GM23248 (cell line): ENCODE measurements around the gene CNOT9. TPM values are rescaled to one million over a fixed set of nuclear protein-coding genes. Genes with fewer than 3 reads are reported as not detected.

Experiments
- DNase-seq: peaks from one replicate; pipeline ENCODE4 v3.0.0-alpha.2; 2015
- H2AFZ ChIP-seq: fragments of 200-600 bp; sonication (generic); 2 replicates; pipeline ENCODE4 v1.6.1; 2016; ENCODE audit warnings: antibody characterized with exemption
- H3F3A ChIP-seq: fragments of 200-600 bp; sonication (generic); 2 replicates; pipeline ENCODE4 v1.6.1; 2016; ENCODE audit warnings: mild to moderate bottlenecking, antibody characterized with exemption, mixed run types; ENCODE audit not compliant: insufficient read depth
- H3K27ac ChIP-seq: fragments of 200-600 bp; sonication (generic); 2 replicates; pipeline ENCODE4 v1.5.1; 2016; ENCODE audit warnings: mild to moderate bottlenecking
- H3K27me3 ChIP-seq: fragments of 200-600 bp; sonication (generic); replicated peaks from 2 replicates; pipeline ENCODE4 v1.6.1; 2016; ENCODE audit warnings: mild to moderate bottlenecking; ENCODE audit not compliant: insufficient read depth
- H3K36me3 ChIP-seq: fragments of 200-600 bp; sonication (generic); 2 replicates; pipeline ENCODE4 v1.6.1; 2016; ENCODE audit warnings: low read depth, mild to moderate bottlenecking
- H3K4me1 ChIP-seq: fragments of 200-600 bp; sonication (generic); 2 replicates; pipeline ENCODE4 v1.6.1; 2016; ENCODE audit warnings: mild to moderate bottlenecking; ENCODE audit not compliant: insufficient read depth
- H3K4me2 ChIP-seq: fragments of 200-600 bp; sonication (generic); one replicate; pipeline ENCODE4 v1.6.1; 2016; ENCODE audit warnings: mild to moderate bottlenecking; ENCODE audit not compliant: unreplicated experiment
- H3K4me3 ChIP-seq: fragments of 200-600 bp; sonication (generic); 2 replicates; pipeline ENCODE4 v1.5.1; 2016; ENCODE audit warnings: mild to moderate bottlenecking
- H3K79me2 ChIP-seq: fragments of 200-600 bp; sonication (generic); 2 replicates; pipeline ENCODE4 v1.6.1; 2016; ENCODE audit warnings: mild to moderate bottlenecking; ENCODE audit not compliant: insufficient read depth
- H3K9ac ChIP-seq: fragments of 200-600 bp; sonication (generic); 2 replicates; pipeline ENCODE4 v1.6.1; 2016; ENCODE audit warnings: mild to moderate bottlenecking
- H3K9me2 ChIP-seq: fragments of 200-600 bp; sonication (generic); 2 replicates; pipeline ENCODE4 v1.6.1; 2016; ENCODE audit warnings: mixed run types, mild to moderate bottlenecking, moderate library complexity; ENCODE audit not compliant: insufficient read depth
- H3K9me3 ChIP-seq: fragments of 200-600 bp; sonication (generic); one replicate; pipeline ENCODE4 v1.6.1; 2017; ENCODE audit warnings: low read depth
- H4K20me1 ChIP-seq: fragments of 200-600 bp; sonication (generic); 2 replicates; pipeline ENCODE4 v1.6.0; 2016; ENCODE audit not compliant: insufficient read depth
- EZH2 ChIP-seq: fragments of 200-600 bp; sonication (generic); IDR thresholded peaks from 2 replicates; pipeline ENCODE4 v1.6.1; 2018; ENCODE audit warnings: antibody characterized with exemption, mild to moderate bottlenecking; ENCODE audit not compliant: insufficient read depth, poor library complexity, severe bottlenecking
- EZH2phosphoT487 ChIP-seq: fragments of 200-600 bp; sonication (generic); IDR thresholded peaks from 2 replicates; pipeline ENCODE4 v1.6.1; 2018; ENCODE audit warnings: antibody characterized with exemption, moderate library complexity, mild to moderate bottlenecking, low read depth; ENCODE audit not compliant: insufficient read depth
- WGBS, 2 experiments: methylation state at CpG; one replicate each; pipeline ENCODE4 v1.1.6; 2015 to 2017; ENCODE audit warnings: low lambda C conversion rate in 2 of 2, low coverage in 1 of 2; ENCODE audit errors: missing lambda C conversion rate in 2 of 2; 5-methylcytosine and 5-hydroxymethylcytosine counted together
- in situ Hi-C: fragments of 300-500 bp; cut with MboI; formaldehyde crosslinking; loops from 2 replicates; pipeline ENCODE4 v1.15.0; 2020
- polyA plus RNA-seq: library from polyadenylated mRNA; unstranded; fragments of >200 nt; fragmentation: Nextera tagmentation; extraction: Ambion mirVana; gene quantifications from 2 replicates; pipeline ENCODE4 v1.2.1, GENCODE V29; 2016
- small RNA-seq: library from RNA; depleted of rRNA; stranded (forward); fragments of <200 nt; gene quantifications from one replicate; pipeline ENCODE3, GENCODE V24; 2014; ENCODE audit warnings: low read depth, low replicate concordance
- total RNA-seq: library from RNA; depleted of rRNA; stranded (reverse); fragments of >200 nt; shearing (Covaris generic); gene quantifications from 2 replicates; pipeline ENCODE4 v1.2.3, GENCODE V29; 2014; rRNA removed

CNOT9 gene
- total and polyA plus RNA-seq, 2 experiments from 2014 or later = 34.8 to 65.8 TPM

- no peak overlapping the region for H3K4me3 ChIP-seq
- in situ Hi-C loops = no loop called here
Measured at GRCh38 chr2:218643751-218644310, 75.2 kb downstream of the CNOT9 start.

GRCh38 chr2:218644721-218645120, 76.1 kb downstream of the CNOT9 start:
- in situ Hi-C loops = no loop called here
- H3K9me3 ChIP-seq = no peaks in the 10 kb centered on the region
- WGBS, 2 experiments = 82 to 83% methylated on average over 11 of the region's 11 CpGs

More at GRCh38 chr2:218643751-218644310, 75.2 kb downstream of the CNOT9 start:
- no peak overlapping the region for H2AFZ ChIP-seq
- H3K9me3 ChIP-seq = no peaks in the 10 kb centered on the region
- H3K4me2 ChIP-seq = no peak overlapping the region
- H3F3A ChIP-seq = peaks cover 4% of the 10 kb centered on the region; the same call in 1 of the 2 replicates
- no peaks in the 10 kb centered on the region for H3K27me3 ChIP-seq
- DNase-seq = no peak
- H4K20me1 ChIP-seq = no peaks in the 10 kb centered on the region
- no peak for TF ChIP-seq EZH2phosphoT487
- no peak for TF ChIP-seq EZH2
- H3K36me3 ChIP-seq = peaks cover 19% of the 10 kb centered on the region
- H3K4me1 ChIP-seq = peaks cover 10% of the 10 kb centered on the region; the same call in 1 of the 2 replicates
- WGBS, 2 experiments = 84 to 85% methylated on average over 10 of the region's 10 CpGs
- no peak overlapping the region for H3K27ac ChIP-seq
- no peaks in the 10 kb centered on the region for H3K9me2 ChIP-seq
- H3K79me2 ChIP-seq = no peaks in the 10 kb centered on the region
- H3K9ac ChIP-seq = no peak overlapping the region; the same call in 1 of the 2 replicates

GRCh38 chr2:218645126-218645525, 76.5 kb downstream of the CNOT9 start:
- Histone ChIP-seq H3K79me2 (no peaks in the 10 kb centered on the region), H3K4me3 (no peak overlapping the region), H3K9me3 (no peaks in the 10 kb centered on the region), H3K27me3 (no peaks in the 10 kb centered on the region), H3K9ac (peak overlapping the region; percentile 72), H3K4me2 (no peak overlapping the region), H4K20me1 (no peaks in the 10 kb centered on the region), H3K4me1 (peaks cover 10% of the 10 kb centered on the region; the same call in 1 of the 2 replicates), H3K36me3 (peaks cover 15% of the 10 kb centered on the region), H3K9me2 (no peaks in the 10 kb centered on the region), H3K27ac (peak overlapping the region; percentile 96), H2AFZ (0 out of 2 replicates have a peak overlapping the region, but pooled peaks have one; percentile 45), H3F3A (peaks cover 6% of the 10 kb centered on the region; the same call in 1 of the 2 replicates)
- TF ChIP-seq EZH2 = no peak
- no peak for TF ChIP-seq EZH2phosphoT487
- in situ Hi-C loops = no loop called here
- DNase-seq = peak; percentile 87
- 38 to 43% methylated on average over 1 of the region's 1 CpG for WGBS, 2 experiments

More at GRCh38 chr2:218644721-218645120, 76.1 kb downstream of the CNOT9 start:
- Histone ChIP-seq H3K79me2 (no peaks in the 10 kb centered on the region), H3K36me3 (peaks cover 16% of the 10 kb centered on the region), H3K9me2 (no peaks in the 10 kb centered on the region), H3K4me3 (no peak overlapping the region), H3K27me3 (no peaks in the 10 kb centered on the region), H3F3A (peaks cover 4% of the 10 kb centered on the region; the same call in 1 of the 2 replicates), H2AFZ (no peak overlapping the region), H4K20me1 (no peaks in the 10 kb centered on the region), H3K4me2 (no peak overlapping the region), H3K27ac (peak overlapping the region; percentile 96), H3K4me1 (peaks cover 10% of the 10 kb centered on the region; the same call in 1 of the 2 replicates), H3K9ac (peak overlapping the region; percentile 72)
- no peak for DNase-seq
- no peak for TF ChIP-seq EZH2
- TF ChIP-seq EZH2phosphoT487 = no peak

Small RNA genes lying within 50 kb of the gene (small RNA-seq; reads per million reads assigned to genes)
- not detected for gene RNU6-136P

Other genes starting within 250 kb of the CNOT9 start
- not detected in 2 replicates for gene CATIP, start 212.0 kb upstream of the CNOT9 start, total RNA-seq
- gene CATIP, start 212.0 kb upstream of the CNOT9 start, polyA plus RNA-seq = not detected in 2 replicates
- not detected in 2 replicates for gene SLC11A1, start 186.6 kb upstream of the CNOT9 start, total RNA-seq
- 0.13 and 0.16 TPM in 2 replicates for gene SLC11A1, start 186.6 kb upstream of the CNOT9 start, polyA plus RNA-seq
- gene CTDSP1, start 169.0 kb upstream of the CNOT9 start, total RNA-seq = 82.7 and 119 TPM in 2 replicates
- 28.5 and 31.0 TPM in 2 replicates for gene CTDSP1, start 169.0 kb upstream of the CNOT9 start, polyA plus RNA-seq
- not detected in 2 replicates for gene VIL1, start 149.7 kb upstream of the CNOT9 start, total RNA-seq
- not detected in 2 replicates for gene VIL1, start 149.7 kb upstream of the CNOT9 start, polyA plus RNA-seq
- gene USP37, start 488 bp upstream of the CNOT9 start, total RNA-seq = 6.6 and 6.7 TPM in 2 replicates
- gene USP37, start 488 bp upstream of the CNOT9 start, polyA plus RNA-seq = 5.0 and 5.1 TPM in 2 replicates
- gene PLCD4, start 39.1 kb downstream of the CNOT9 start, total RNA-seq = 0.51 and 1.3 TPM in 2 replicates
- gene PLCD4, start 39.1 kb downstream of the CNOT9 start, polyA plus RNA-seq = 1.6 TPM in 2 replicates
- gene ZNF142, start 90.8 kb downstream of the CNOT9 start, total RNA-seq = 7.8 and 8.5 TPM in 2 replicates
- 6.6 and 11.5 TPM in 2 replicates for gene ZNF142, start 90.8 kb downstream of the CNOT9 start, polyA plus RNA-seq
- gene BCS1L, start 90.8 kb downstream of the CNOT9 start, total RNA-seq = 30.9 and 56.1 TPM in 2 replicates
- 39.9 and 44.2 TPM in 2 replicates for gene BCS1L, start 90.8 kb downstream of the CNOT9 start, polyA plus RNA-seq
- 31.7 and 37.4 TPM in 2 replicates for gene RNF25, start 103.2 kb downstream of the CNOT9 start, total RNA-seq
- 37.8 and 41.1 TPM in 2 replicates for gene RNF25, start 103.2 kb downstream of the CNOT9 start, polyA plus RNA-seq
- 17.5 and 24.5 TPM in 2 replicates for gene STK36, start 103.2 kb downstream of the CNOT9 start, total RNA-seq
- 19.2 and 22.2 TPM in 2 replicates for gene STK36, start 103.2 kb downstream of the CNOT9 start, polyA plus RNA-seq
- 5.5 and 9.1 TPM in 2 replicates for gene TTLL4, start 142.0 kb downstream of the CNOT9 start, total RNA-seq
- 7.3 and 7.7 TPM in 2 replicates for gene TTLL4, start 142.0 kb downstream of the CNOT9 start, polyA plus RNA-seq
- gene CYP27A1, start 213.3 kb downstream of the CNOT9 start, total RNA-seq = 3.9 and 4.1 TPM in 2 replicates
- gene CYP27A1, start 213.3 kb downstream of the CNOT9 start, polyA plus RNA-seq = 2.9 and 3.7 TPM in 2 replicates